WTC11 (cell line): ENCODE measurements around the gene PRKD1. TPM values are rescaled to one million over a fixed set of nuclear protein-coding genes. Genes with fewer than 3 reads are reported as not detected.

Source experiments
- ATAC-seq: fragments of 200-7000 bp; cut with Tn5 transposase; 2 replicates; pipeline ENCODE4 v1.10.0; 2021; ENCODE audit warnings: mild to moderate bottlenecking, moderate library complexity
- CTCF ChIA-PET: fragments of 300-600 bp; sonication (Branson Sonifier 250); formaldehyde crosslinking; loops from one replicate; lab custom pipeline; 2021; ENCODE audit warnings: antibody characterized with exemption; lab: Charles Lee
- POLR2A ChIA-PET: fragments of 350-600 bp; sonication (Branson Sonifier 250); formaldehyde crosslinking; loops from one replicate; lab custom pipeline; 2021; ENCODE audit warnings: antibody characterized with exemption; lab: Charles Lee
- DNase-seq: peaks from one replicate; pipeline ENCODE4 v3.0.0; 2021; ENCODE audit warnings: low spot score
- H3K27ac Mint-ChIP-seq: 2 replicates; pipeline ENCODE4 v1.8.0; 2021; ENCODE audit warnings: mixed read lengths
- H3K27me3 Mint-ChIP-seq: 2 replicates; pipeline ENCODE4 v1.8.0; 2021; ENCODE audit warnings: low read depth, mild to moderate bottlenecking, moderate library complexity, mixed read lengths
- H3K36me3 Mint-ChIP-seq: 2 replicates; pipeline ENCODE4 v1.8.0; 2021; ENCODE audit warnings: mixed read lengths
- H3K4me1 Mint-ChIP-seq: 2 replicates; pipeline ENCODE4 v1.8.0; 2022; ENCODE audit warnings: mixed read lengths
- H3K4me3 Mint-ChIP-seq: 2 replicates; pipeline ENCODE4 v1.8.0; 2021; ENCODE audit warnings: mild to moderate bottlenecking, moderate library complexity, mixed read lengths
- H3K9me3 Mint-ChIP-seq: 2 replicates; pipeline ENCODE4 v1.8.0; 2021; ENCODE audit warnings: mixed read lengths
- CBFB ChIP-seq: sonication (generic); formaldehyde crosslinking; IDR thresholded peaks from 2 replicates; pipeline ENCODE4 v1.8.1; 2022; ENCODE audit warnings: mild to moderate bottlenecking, low read depth, missing genetic modification reagents
- CREB1 ChIP-seq: sonication (generic); formaldehyde crosslinking; IDR thresholded peaks from 2 replicates; pipeline ENCODE4 v1.8.0; 2023; ENCODE audit warnings: mild to moderate bottlenecking, missing genetic modification reagents
- ESRRA ChIP-seq: sonication (generic); formaldehyde crosslinking; IDR thresholded peaks from 2 replicates; pipeline ENCODE4 v1.8.1; 2022; ENCODE audit warnings: mild to moderate bottlenecking, missing genetic modification reagents, borderline replicate concordance
- ETV6 ChIP-seq: sonication (generic); formaldehyde crosslinking; IDR thresholded peaks from 2 replicates; pipeline ENCODE4 v1.8.1; 2022; ENCODE audit warnings: mild to moderate bottlenecking, missing genetic modification reagents
- FOXK1 ChIP-seq: sonication (generic); formaldehyde crosslinking; IDR thresholded peaks from 2 replicates; pipeline ENCODE4 v1.8.0; 2022; ENCODE audit warnings: mild to moderate bottlenecking, moderate library complexity, missing genetic modification reagents
- GRHL2 ChIP-seq: fragments of 250-450 bp; sonication (Bioruptor Pico); IDR thresholded peaks from 2 replicates; pipeline ENCODE4 v1.8.0; 2022; ENCODE audit warnings: mild to moderate bottlenecking, moderate library complexity; ENCODE audit not compliant: insufficient replicate concordance, severe bottlenecking
- JAZF1 ChIP-seq: fragments of 250-450 bp; sonication (Bioruptor Pico); IDR thresholded peaks from 2 replicates; pipeline ENCODE4 v1.9.0; 2021; ENCODE audit warnings: moderate library complexity, mild to moderate bottlenecking, inconsistent platforms
- JUN ChIP-seq: sonication (generic); formaldehyde crosslinking; IDR thresholded peaks from 2 replicates; pipeline ENCODE4 v1.8.0; 2023; ENCODE audit warnings: mild to moderate bottlenecking, missing genetic modification reagents
- MXD4 ChIP-seq: fragments of 250-450 bp; sonication (Bioruptor Pico); IDR thresholded peaks from 2 replicates; pipeline ENCODE4 v1.8.0; 2021; ENCODE audit warnings: mild to moderate bottlenecking, moderate library complexity, borderline replicate concordance
- NFATC4 ChIP-seq: fragments of 250-450 bp; sonication (Bioruptor Pico); IDR thresholded peaks from 2 replicates; pipeline ENCODE4 v1.9.0; 2021; ENCODE audit warnings: mild to moderate bottlenecking
- NFYB ChIP-seq: sonication (generic); formaldehyde crosslinking; conservative IDR thresholded peaks from 2 replicates; pipeline ENCODE4 v1.8.0; 2022; ENCODE audit warnings: low read depth, missing genetic modification reagents
- NR2C2 ChIP-seq: sonication (generic); formaldehyde crosslinking; IDR thresholded peaks from 2 replicates; pipeline ENCODE4 v1.8.0; 2022; ENCODE audit warnings: mild to moderate bottlenecking, missing genetic modification reagents
- NR3C1 ChIP-seq: sonication (generic); formaldehyde crosslinking; conservative IDR thresholded peaks from 2 replicates; pipeline ENCODE4 v1.8.1; 2023; ENCODE audit warnings: low read depth, mild to moderate bottlenecking, missing genetic modification reagents
- PRRX2 ChIP-seq: fragments of 250-450 bp; sonication (Bioruptor Pico); IDR thresholded peaks from 2 replicates; pipeline ENCODE4 v1.8.0; 2021; ENCODE audit warnings: mild to moderate bottlenecking
- SMAD4 ChIP-seq: sonication (generic); formaldehyde crosslinking; IDR thresholded peaks from 2 replicates; pipeline ENCODE4 v1.8.0; 2022; ENCODE audit warnings: mild to moderate bottlenecking, missing genetic modification reagents
- SOX15 ChIP-seq: fragments of 250-450 bp; sonication (Bioruptor Pico); IDR thresholded peaks from 2 replicates; pipeline ENCODE4 v1.9.0; 2021; ENCODE audit warnings: mild to moderate bottlenecking
- SP1 ChIP-seq: sonication (generic); formaldehyde crosslinking; conservative IDR thresholded peaks from 2 replicates; pipeline ENCODE4 v1.8.1; 2022; ENCODE audit warnings: missing genetic modification reagents
- TCF7 ChIP-seq: sonication (generic); formaldehyde crosslinking; IDR thresholded peaks from 2 replicates; pipeline ENCODE4 v1.8.0; 2022; ENCODE audit warnings: mild to moderate bottlenecking, low read depth, missing genetic modification reagents, moderate library complexity
- TP53 ChIP-seq: sonication (generic); formaldehyde crosslinking; IDR thresholded peaks from 2 replicates; pipeline ENCODE4 v1.8.1; 2023; ENCODE audit warnings: mild to moderate bottlenecking, missing genetic modification reagents
- ZNF121 ChIP-seq: sonication (generic); formaldehyde crosslinking; IDR thresholded peaks from 2 replicates; pipeline ENCODE4 v1.8.0; 2023; ENCODE audit warnings: missing genetic modification reagents
- ZNF232 ChIP-seq: sonication (generic); formaldehyde crosslinking; IDR thresholded peaks from 2 replicates; pipeline ENCODE4 v1.8.0; 2022; ENCODE audit warnings: mild to moderate bottlenecking, missing genetic modification reagents
- ZNF263 ChIP-seq: sonication (generic); formaldehyde crosslinking; IDR thresholded peaks from 2 replicates; pipeline ENCODE4 v1.8.1; 2022; ENCODE audit warnings: low read depth, mild to moderate bottlenecking, moderate library complexity, missing genetic modification reagents
- ZNF423 ChIP-seq: fragments of 250-450 bp; sonication (Bioruptor Pico); IDR thresholded peaks from 2 replicates; pipeline ENCODE4 v2.1.2; 2022; ENCODE audit warnings: mild to moderate bottlenecking, moderate library complexity
- total RNA-seq: library from RNA; stranded (reverse); gene quantifications from 3 replicates; pipeline ENCODE4 v1.2.3, GENCODE V29; 2021
- TF ChIP-seq, protein P1 (sequence below): fragments of 250-450 bp; sonication (Bioruptor Pico); IDR thresholded peaks from 2 replicates; pipeline ENCODE4 v2.1.2; 2022; ENCODE audit warnings: mild to moderate bottlenecking, moderate library complexity
- TF ChIP-seq, protein P2 (sequence below): sonication (generic); formaldehyde crosslinking; IDR thresholded peaks from 2 replicates; pipeline ENCODE4 v1.8.1; 2022; ENCODE audit warnings: low read depth, mild to moderate bottlenecking, moderate library complexity, missing genetic modification reagents, borderline replicate concordance
- TF ChIP-seq, protein P3 (sequence below): sonication (generic); formaldehyde crosslinking; conservative IDR thresholded peaks from 2 replicates; pipeline ENCODE4 v1.8.1; 2022; ENCODE audit warnings: mild to moderate bottlenecking, missing genetic modification reagents
- TF ChIP-seq, protein P4 (sequence below): sonication (generic); formaldehyde crosslinking; IDR thresholded peaks from 2 replicates; pipeline ENCODE4 v1.8.0; 2023; ENCODE audit warnings: mild to moderate bottlenecking, missing genetic modification reagents
- TF ChIP-seq, protein P5 (sequence below): sonication (generic); formaldehyde crosslinking; IDR thresholded peaks from 2 replicates; pipeline ENCODE4 v1.8.1; 2022; ENCODE audit warnings: low read depth, missing genetic modification reagents, borderline replicate concordance
- TF ChIP-seq, protein P6 (sequence below): sonication (generic); formaldehyde crosslinking; IDR thresholded peaks from 2 replicates; pipeline ENCODE4 v1.8.1; 2022; ENCODE audit warnings: missing genetic modification reagents, borderline replicate concordance
- TF ChIP-seq, protein P7 (sequence below): sonication (generic); formaldehyde crosslinking; IDR thresholded peaks from 2 replicates; pipeline ENCODE4 v1.8.1; 2023; ENCODE audit warnings: mild to moderate bottlenecking, moderate library complexity, missing genetic modification reagents

The PRKD1 gene
- total RNA-seq, 1 experiment from 2014 or later: 7.6 TPM

DNA sequence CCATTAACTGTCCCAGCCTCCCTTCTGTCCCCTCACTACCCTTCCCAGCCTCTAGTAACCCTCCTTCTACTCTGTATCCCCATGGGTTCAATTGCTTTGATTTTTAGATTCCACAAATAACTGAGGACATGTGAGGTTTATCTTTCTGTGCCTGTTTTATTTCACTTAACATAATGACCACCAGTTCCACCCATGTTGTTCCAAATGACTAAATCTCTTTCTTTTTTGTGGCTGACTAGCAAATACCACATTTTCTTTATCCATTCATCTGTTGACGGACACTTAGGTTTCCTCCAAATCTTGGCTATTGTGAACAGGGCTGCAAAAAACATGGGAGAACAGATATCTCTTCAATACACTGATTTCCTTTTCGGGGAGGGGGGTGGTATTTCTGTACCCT is 65.7 kb downstream of the PRKD1 start (continued):
- no peak for TF ChIP-seq TCF7 (CRISPR knock-in tag)
- no peak for TF ChIP-seq ZNF121 (CRISPR knock-in tag)
- no peak for TF ChIP-seq CREB1
- TF ChIP-seq SOX15: no peak
- TF ChIP-seq, protein P1, sequence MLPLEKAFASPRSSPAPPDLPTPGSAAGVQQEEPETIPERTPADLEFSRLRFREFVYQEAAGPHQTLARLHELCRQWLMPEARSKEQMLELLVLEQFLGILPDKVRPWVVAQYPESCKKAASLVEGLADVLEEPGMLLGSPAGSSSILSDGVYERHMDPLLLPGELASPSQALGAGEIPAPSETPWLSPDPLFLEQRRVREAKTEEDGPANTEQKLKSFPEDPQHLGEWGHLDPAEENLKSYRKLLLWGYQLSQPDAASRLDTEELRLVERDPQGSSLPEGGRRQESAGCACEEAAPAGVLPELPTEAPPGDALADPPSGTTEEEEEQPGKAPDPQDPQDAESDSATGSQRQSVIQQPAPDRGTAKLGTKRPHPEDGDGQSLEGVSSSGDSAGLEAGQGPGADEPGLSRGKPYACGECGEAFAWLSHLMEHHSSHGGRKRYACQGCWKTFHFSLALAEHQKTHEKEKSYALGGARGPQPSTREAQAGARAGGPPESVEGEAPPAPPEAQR (CRISPR knock-in tag): no peak
- TF ChIP-seq SP1 (CRISPR knock-in tag): no peak
- TF ChIP-seq, protein P2, sequence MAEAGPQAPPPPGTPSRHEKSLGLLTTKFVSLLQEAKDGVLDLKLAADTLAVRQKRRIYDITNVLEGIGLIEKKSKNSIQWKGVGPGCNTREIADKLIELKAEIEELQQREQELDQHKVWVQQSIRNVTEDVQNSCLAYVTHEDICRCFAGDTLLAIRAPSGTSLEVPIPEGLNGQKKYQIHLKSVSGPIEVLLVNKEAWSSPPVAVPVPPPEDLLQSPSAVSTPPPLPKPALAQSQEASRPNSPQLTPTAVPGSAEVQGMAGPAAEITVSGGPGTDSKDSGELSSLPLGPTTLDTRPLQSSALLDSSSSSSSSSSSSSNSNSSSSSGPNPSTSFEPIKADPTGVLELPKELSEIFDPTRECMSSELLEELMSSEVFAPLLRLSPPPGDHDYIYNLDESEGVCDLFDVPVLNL (CRISPR knock-in tag): no peak
- TF ChIP-seq, protein P3, sequence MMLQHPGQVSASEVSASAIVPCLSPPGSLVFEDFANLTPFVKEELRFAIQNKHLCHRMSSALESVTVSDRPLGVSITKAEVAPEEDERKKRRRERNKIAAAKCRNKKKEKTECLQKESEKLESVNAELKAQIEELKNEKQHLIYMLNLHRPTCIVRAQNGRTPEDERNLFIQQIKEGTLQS (CRISPR knock-in tag): no peak
- TF ChIP-seq ESRRA (CRISPR knock-in tag): no peak
- TF ChIP-seq CBFB (CRISPR knock-in tag): no peak
- no peak for TF ChIP-seq JAZF1 (CRISPR knock-in tag)
- TF ChIP-seq NFYB: no peak
- TF ChIP-seq NR3C1: no peak

DNA sequence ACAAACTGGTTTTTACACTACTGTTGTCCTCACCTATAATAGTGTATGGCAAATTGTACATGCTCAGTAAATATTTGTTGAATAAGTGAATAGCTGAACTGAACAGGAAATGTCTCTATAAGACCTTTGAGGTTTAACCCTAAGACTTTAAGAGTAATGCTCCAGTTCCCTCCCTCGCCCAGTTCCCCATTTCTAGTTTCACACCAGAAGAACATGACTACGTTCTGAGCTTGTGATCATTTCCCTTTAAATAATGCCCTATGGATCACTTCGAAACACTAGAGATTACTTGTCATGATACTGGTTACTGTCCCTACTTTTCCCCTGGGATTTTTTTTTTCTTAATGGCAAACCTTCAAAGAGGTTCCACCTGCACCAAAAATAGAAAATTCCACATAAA is 69.3 kb downstream of the PRKD1 start:
- ATAC-seq: no peak
- Mint-ChIP-seq H3K36me3 (peaks cover 26% of the 10 kb centered on the region), H3K4me1 (peaks cover 3% of the 10 kb centered on the region), H3K4me3 (no peak overlapping the region), H3K9me3 (peaks cover 35% of the 10 kb centered on the region), H3K27me3 (no peaks in the 10 kb centered on the region; the same call in 1 of the 2 replicates), H3K27ac (no peak overlapping the region)
- DNase-seq: no peak
- ChIA-PET CTCF (interaction anchor here (0.5 kb wide), 1 partner anchor 1559 kb away, joined by 4 read pairs; no protein-coding TSS in a partner anchor), POLR2A (no interaction called here)
- TF ChIP-seq ZNF263 (CRISPR knock-in tag) (no peak), CREB1 (no peak), FOXK1 (CRISPR knock-in tag) (no peak), ZNF232 (CRISPR knock-in tag) (no peak), NR2C2 (CRISPR knock-in tag) (no peak), ETV6 (CRISPR knock-in tag) (no peak), MXD4 (CRISPR knock-in tag) (no peak), PRRX2 (CRISPR knock-in tag) (no peak), JUN (CRISPR knock-in tag) (no peak), ESRRA (CRISPR knock-in tag) (no peak), NFATC4 (CRISPR knock-in tag) (no peak), ZNF423 (CRISPR knock-in tag) (no peak), GRHL2 (CRISPR knock-in tag) (no peak), TP53 (CRISPR knock-in tag) (no peak), SMAD4 (CRISPR knock-in tag) (no peak)
- TF ChIP-seq, protein P4, sequence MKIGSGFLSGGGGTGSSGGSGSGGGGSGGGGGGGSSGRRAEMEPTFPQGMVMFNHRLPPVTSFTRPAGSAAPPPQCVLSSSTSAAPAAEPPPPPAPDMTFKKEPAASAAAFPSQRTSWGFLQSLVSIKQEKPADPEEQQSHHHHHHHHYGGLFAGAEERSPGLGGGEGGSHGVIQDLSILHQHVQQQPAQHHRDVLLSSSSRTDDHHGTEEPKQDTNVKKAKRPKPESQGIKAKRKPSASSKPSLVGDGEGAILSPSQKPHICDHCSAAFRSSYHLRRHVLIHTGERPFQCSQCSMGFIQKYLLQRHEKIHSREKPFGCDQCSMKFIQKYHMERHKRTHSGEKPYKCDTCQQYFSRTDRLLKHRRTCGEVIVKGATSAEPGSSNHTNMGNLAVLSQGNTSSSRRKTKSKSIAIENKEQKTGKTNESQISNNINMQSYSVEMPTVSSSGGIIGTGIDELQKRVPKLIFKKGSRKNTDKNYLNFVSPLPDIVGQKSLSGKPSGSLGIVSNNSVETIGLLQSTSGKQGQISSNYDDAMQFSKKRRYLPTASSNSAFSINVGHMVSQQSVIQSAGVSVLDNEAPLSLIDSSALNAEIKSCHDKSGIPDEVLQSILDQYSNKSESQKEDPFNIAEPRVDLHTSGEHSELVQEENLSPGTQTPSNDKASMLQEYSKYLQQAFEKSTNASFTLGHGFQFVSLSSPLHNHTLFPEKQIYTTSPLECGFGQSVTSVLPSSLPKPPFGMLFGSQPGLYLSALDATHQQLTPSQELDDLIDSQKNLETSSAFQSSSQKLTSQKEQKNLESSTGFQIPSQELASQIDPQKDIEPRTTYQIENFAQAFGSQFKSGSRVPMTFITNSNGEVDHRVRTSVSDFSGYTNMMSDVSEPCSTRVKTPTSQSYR (CRISPR knock-in tag): no peak
- TF ChIP-seq, protein P5, sequence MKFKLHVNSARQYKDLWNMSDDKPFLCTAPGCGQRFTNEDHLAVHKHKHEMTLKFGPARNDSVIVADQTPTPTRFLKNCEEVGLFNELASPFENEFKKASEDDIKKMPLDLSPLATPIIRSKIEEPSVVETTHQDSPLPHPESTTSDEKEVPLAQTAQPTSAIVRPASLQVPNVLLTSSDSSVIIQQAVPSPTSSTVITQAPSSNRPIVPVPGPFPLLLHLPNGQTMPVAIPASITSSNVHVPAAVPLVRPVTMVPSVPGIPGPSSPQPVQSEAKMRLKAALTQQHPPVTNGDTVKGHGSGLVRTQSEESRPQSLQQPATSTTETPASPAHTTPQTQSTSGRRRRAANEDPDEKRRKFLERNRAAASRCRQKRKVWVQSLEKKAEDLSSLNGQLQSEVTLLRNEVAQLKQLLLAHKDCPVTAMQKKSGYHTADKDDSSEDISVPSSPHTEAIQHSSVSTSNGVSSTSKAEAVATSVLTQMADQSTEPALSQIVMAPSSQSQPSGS (CRISPR knock-in tag): no peak
- TF ChIP-seq, protein P6, sequence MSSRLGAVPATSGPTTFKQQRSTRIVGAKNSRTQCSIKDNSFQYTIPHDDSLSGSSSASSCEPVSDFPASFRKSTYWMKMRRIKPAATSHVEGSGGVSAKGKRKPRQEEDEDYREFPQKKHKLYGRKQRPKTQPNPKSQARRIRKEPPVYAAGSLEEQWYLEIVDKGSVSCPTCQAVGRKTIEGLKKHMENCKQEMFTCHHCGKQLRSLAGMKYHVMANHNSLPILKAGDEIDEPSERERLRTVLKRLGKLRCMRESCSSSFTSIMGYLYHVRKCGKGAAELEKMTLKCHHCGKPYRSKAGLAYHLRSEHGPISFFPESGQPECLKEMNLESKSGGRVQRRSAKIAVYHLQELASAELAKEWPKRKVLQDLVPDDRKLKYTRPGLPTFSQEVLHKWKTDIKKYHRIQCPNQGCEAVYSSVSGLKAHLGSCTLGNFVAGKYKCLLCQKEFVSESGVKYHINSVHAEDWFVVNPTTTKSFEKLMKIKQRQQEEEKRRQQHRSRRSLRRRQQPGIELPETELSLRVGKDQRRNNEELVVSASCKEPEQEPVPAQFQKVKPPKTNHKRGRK (CRISPR knock-in tag): no peak
- TF ChIP-seq, protein P7, sequence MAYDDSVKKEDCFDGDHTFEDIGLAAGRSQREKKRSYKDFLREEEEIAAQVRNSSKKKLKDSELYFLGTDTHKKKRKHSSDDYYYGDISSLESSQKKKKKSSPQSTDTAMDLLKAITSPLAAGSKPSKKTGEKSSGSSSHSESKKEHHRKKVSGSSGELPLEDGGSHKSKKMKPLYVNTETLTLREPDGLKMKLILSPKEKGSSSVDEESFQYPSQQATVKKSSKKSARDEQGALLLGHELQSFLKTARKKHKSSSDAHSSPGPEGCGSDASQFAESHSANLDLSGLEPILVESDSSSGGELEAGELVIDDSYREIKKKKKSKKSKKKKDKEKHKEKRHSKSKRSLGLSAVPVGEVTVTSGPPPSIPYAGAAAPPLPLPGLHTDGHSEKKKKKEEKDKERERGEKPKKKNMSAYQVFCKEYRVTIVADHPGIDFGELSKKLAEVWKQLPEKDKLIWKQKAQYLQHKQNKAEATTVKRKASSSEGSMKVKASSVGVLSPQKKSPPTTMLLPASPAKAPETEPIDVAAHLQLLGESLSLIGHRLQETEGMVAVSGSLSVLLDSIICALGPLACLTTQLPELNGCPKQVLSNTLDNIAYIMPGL: no peak
